Parathyroid adenoma (tissue), 2 donors: ENCODE data around the gene C16orf96.
A peak's percentile ranks its signal among the peaks of the same experiment; 100 is the strongest.

ENCODE experiments used
- H2AFZ ChIP-seq: fragments of 300-600 bp; sonication (generic); one replicate; pipeline ENCODE4 v1.7.0; 2017; ENCODE audit warnings: antibody characterized with exemption, mild to moderate bottlenecking
- H3K27ac ChIP-seq: fragments of 300-600 bp; sonication (generic); one replicate; pipeline ENCODE4 v1.7.0; 2017
- H3K27me3 ChIP-seq: fragments of 300-600 bp; sonication (generic); one replicate; pipeline ENCODE4 v1.7.0; 2017; ENCODE audit warnings: low read length; ENCODE audit not compliant: control insufficient read depth, insufficient read depth
- H3K36me3 ChIP-seq: fragments of 300-600 bp; sonication (generic); one replicate; pipeline ENCODE4 v1.7.0; 2017; ENCODE audit warnings: low read length; ENCODE audit not compliant: control insufficient read depth, insufficient read depth
- H3K4me1 ChIP-seq: fragments of 300-600 bp; sonication (generic); one replicate; pipeline ENCODE4 v1.7.0; 2017; ENCODE audit warnings: control low read depth
- H3K4me2 ChIP-seq: fragments of 300-600 bp; sonication (generic); one replicate; pipeline ENCODE4 v1.7.0; 2017; ENCODE audit warnings: low read length
- H3K4me3 ChIP-seq: fragments of 300-600 bp; sonication (generic); one replicate; pipeline ENCODE4 v1.7.0; 2017; ENCODE audit warnings: low read depth, low read length
- H3K79me2 ChIP-seq: fragments of 300-600 bp; sonication (generic); one replicate; pipeline ENCODE4 v1.7.0; 2017; ENCODE audit warnings: control low read depth
- H3K9ac ChIP-seq: fragments of 300-600 bp; sonication (generic); one replicate; pipeline ENCODE4 v1.7.0; 2017; ENCODE audit warnings: mild to moderate bottlenecking
- H3K9me3 ChIP-seq: fragments of 300-600 bp; sonication (generic); one replicate; pipeline ENCODE4 v1.7.0; 2017; ENCODE audit warnings: low read length; ENCODE audit not compliant: control insufficient read depth
- TF ChIP-seq, protein P1 (sequence below): fragments of 300-600 bp; sonication (generic); IDR thresholded peaks from one replicate; pipeline ENCODE4 v1.7.0; 2017; ENCODE audit warnings: antibody characterized with exemption, mild to moderate bottlenecking
- donor health status: primary hyperparathyroidism.

C16orf96 gene

DNA sequence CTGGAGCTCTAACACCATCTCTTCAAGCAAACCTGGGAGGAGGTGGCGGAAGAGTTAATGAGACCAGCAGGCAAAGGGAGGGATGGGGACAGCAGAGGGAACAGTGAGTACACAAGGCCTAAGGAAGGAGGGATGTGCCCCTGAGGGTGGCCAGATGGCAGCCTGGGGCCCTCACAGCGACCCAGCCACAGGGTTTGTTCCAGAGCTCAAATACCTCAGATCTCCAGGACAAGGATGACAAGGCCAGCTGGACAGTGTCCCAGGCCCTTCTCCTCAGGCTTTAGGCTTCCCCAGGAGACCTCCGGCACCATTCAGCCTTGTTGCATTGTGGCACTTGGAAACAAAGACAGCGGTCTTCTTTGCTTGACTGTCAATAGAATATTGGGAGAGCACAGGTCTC, 32.5 kb upstream of the C16orf96 start:
- Histone ChIP-seq H3K4me1 (peaks cover 12% of the 10 kb centered on the region), H3K36me3 (no peaks in the 10 kb centered on the region), H3K4me3 (no peak overlapping the region), H3K27me3 (no peaks in the 10 kb centered on the region), H3K4me2 (no peak overlapping the region), H3K27ac (no peak overlapping the region), H2AFZ (no peak overlapping the region), H3K9me3 (no peaks in the 10 kb centered on the region), H3K9ac (no peak overlapping the region), H3K79me2 (peaks cover 10% of the 10 kb centered on the region)
- TF ChIP-seq, protein P1, sequence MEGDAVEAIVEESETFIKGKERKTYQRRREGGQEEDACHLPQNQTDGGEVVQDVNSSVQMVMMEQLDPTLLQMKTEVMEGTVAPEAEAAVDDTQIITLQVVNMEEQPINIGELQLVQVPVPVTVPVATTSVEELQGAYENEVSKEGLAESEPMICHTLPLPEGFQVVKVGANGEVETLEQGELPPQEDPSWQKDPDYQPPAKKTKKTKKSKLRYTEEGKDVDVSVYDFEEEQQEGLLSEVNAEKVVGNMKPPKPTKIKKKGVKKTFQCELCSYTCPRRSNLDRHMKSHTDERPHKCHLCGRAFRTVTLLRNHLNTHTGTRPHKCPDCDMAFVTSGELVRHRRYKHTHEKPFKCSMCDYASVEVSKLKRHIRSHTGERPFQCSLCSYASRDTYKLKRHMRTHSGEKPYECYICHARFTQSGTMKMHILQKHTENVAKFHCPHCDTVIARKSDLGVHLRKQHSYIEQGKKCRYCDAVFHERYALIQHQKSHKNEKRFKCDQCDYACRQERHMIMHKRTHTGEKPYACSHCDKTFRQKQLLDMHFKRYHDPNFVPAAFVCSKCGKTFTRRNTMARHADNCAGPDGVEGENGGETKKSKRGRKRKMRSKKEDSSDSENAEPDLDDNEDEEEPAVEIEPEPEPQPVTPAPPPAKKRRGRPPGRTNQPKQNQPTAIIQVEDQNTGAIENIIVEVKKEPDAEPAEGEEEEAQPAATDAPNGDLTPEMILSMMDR: no peak

DNA sequence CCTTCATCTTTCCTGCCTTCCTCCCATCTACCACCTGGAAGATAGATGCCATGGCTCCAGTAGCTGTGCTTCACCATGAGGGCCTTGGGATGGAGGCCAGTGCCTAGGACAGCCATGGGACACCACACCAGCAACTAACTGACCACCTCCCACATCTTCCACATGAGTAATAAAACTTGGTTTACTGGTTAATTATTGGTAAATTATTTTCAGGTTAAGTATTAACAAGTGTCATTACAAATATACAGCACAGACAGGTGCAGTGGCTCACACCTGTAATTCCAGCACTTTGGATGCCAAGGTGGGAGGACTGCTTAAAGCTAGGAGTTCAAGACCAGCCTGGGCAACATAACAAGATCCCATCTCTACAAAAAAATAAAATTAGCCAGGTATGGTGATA, 31.6 kb upstream of the C16orf96 start:
- Histone ChIP-seq H3K4me1 (peaks cover 12% of the 10 kb centered on the region), H3K79me2 (peaks cover 10% of the 10 kb centered on the region), H3K4me3 (no peak overlapping the region), H3K9me3 (no peaks in the 10 kb centered on the region), H3K9ac (no peak overlapping the region), H3K4me2 (no peak overlapping the region), H3K36me3 (no peaks in the 10 kb centered on the region), H3K27me3 (no peaks in the 10 kb centered on the region), H3K27ac (no peak overlapping the region), H2AFZ (no peak overlapping the region)
- TF ChIP-seq, protein P1: no peak

DNA sequence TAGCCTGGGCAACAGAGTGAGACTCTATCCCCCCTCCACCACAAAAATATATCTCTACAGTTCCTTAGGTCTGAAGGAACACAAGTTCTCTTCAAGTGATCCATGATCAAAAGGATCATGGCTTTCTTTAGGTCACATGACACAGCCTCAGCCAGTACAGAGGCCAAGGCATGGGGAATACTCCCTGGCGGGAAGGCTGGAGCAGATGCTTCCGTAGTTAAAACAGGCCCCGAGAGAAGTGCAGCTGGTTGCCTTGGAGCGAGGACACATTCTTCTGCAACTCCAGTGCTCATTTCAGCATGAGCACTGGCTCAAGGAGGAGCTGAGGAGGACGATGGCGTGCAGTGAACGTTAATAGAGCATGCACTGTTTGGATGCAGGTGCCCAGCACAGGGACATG, 31.1 kb upstream of the C16orf96 start:
- Histone ChIP-seq H2AFZ (peak overlapping the region; percentile 6), H3K9ac (no peak overlapping the region), H3K9me3 (no peaks in the 10 kb centered on the region), H3K79me2 (peaks cover 10% of the 10 kb centered on the region), H3K4me1 (peaks cover 12% of the 10 kb centered on the region), H3K36me3 (no peaks in the 10 kb centered on the region), H3K4me2 (no peak overlapping the region), H3K27me3 (no peaks in the 10 kb centered on the region), H3K27ac (no peak overlapping the region), H3K4me3 (no peak overlapping the region)
- TF ChIP-seq, protein P1: no peak

- Histone ChIP-seq H3K9me3 (no peaks in the 10 kb centered on the region), H3K4me1 (peaks cover 12% of the 10 kb centered on the region), H3K4me3 (no peak overlapping the region), H3K79me2 (peaks cover 10% of the 10 kb centered on the region), H3K4me2 (no peak overlapping the region), H3K36me3 (no peaks in the 10 kb centered on the region), H3K27me3 (no peaks in the 10 kb centered on the region), H3K27ac (no peak overlapping the region), H3K9ac (no peak overlapping the region), H2AFZ (peak overlapping the region; percentile 19)
- TF ChIP-seq, protein P1: no peak
These were observed 30.4 kb upstream of the C16orf96 start for GRCh38 chr16:4525634-4526277.
